Fibroblast of upper back skin (primary cell): ENCODE measurements around the gene HOXC10.

ENCODE experiments used
- DNase-seq: peaks from one replicate; pipeline ENCODE4 v3.0.0-alpha.2; 2013

The HOXC10 gene

DNA sequence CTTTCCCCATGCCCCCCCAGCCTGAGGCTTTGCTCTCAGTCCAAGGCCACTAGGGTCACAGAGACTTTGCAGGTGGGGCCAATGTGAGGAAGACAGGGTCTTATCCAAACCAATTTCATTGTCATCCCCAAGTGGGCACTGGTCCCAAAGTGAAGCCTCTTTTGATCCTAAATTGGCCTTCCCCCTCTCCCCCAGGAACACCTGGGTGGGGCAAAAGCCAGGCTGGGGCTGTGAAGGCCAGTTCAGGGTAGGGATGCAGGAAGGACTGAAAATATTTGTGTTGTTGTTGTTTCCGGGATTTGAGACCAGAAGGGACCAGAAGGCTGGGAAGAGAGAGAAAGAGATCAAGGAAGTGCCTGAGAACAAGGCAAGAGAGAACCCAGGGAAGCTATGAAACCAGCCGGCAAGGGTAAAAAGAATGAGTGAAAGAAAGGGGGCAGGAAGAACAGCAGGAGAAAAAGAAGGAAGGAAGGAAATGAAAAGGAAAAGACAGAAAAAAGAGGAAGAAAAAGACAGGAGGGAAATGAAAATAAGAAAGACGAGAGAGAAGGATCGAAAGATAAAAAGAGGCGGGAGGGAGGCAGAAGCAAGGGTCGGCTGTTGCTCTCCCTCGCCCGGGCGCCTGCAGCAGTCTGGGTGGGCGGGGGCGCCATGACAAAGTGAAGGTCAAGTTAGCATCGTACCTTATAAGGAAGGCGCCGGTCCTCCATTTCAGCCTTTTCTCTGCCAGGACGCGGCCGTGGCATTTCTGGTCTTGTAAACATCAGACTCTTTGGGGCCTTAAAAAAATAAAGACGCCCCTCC is 19.5 kb upstream of the HOXC10 start:
- no peak for DNase-seq

DNA sequence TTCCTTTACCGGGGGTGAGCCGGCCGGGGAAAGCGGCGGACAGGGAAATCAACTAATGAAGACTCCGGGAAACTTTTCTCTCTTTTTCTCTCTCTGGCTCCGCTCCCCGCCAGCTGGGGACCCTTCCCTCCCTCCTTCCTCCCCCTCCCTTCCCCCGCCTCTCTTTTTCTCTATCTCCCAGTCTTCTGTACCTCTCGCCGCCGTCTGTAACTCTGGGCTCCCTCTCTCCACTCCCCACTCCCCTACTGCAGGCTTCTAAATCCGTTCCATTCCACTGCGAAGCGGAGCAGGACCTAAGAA is 18.9 kb upstream of the HOXC10 start:
- no peak for DNase-seq

- DNase-seq = no peak
Measured at GRCh38 chr12:53966385-53967133, 18.4 kb upstream of the HOXC10 start.

GRCh38 chr12:53967421-53967925 is 17.5 kb upstream of the HOXC10 start:
- no peak for DNase-seq

- no peak for DNase-seq
Measured at GRCh38 chr12:53968214-53969127, 16.5 kb upstream of the HOXC10 start.

DNA sequence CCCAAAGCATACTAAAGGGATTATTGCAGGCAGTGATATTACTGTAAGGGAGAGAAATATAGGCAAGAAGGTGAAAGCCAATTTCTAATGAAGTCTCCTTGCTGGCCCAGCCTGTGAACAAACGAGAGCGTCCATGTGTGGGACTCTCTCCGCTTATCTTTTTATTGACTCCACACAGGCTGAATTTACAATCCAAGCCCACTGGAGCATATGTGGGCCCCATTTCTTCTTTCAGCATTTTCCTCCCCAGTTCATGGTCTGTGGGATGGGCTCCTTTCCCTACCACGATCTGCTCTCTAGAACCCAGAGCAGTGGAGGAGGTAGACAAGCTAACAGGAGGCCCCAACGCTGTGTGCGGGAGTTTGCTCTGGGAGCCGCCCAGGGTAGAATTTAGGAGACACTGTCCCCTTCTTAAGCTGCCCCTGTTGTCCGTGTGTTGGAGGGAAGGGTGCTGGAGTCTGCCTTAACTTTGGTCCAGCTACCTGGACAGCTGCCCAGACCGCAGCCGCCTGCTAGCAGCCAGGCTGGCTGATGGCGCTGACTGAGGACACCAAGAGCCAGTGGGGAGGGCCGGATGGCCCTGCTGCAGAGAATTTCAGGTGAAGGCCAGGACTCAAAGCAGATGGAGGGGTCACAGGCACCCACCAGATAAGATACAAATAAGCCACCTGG is 15.2 kb upstream of the HOXC10 start:
- no peak for DNase-seq

DNA sequence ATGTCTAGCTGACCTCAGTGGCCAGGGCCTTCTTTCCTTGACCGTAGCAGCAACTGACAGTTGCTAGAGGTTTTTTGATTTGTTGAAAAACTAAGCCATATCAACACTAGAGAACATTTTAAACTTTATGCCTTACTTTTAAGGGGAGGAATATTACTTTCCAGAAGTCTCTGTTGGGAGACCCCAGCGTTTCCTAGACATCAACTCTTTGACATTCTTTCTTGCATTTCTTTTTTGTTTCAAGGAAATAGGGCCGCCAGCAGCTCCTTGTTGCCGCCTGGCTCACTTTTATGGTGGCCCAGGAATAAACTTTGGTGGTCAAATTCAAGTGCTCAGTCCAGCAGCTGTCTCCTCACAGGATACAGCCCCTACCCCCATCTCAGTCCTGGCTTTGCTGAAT is 14.5 kb upstream of the HOXC10 start:
- no peak for DNase-seq

GRCh38 chr12:53971129-53971528 is 13.8 kb upstream of the HOXC10 start:
- no peak for DNase-seq

DNA sequence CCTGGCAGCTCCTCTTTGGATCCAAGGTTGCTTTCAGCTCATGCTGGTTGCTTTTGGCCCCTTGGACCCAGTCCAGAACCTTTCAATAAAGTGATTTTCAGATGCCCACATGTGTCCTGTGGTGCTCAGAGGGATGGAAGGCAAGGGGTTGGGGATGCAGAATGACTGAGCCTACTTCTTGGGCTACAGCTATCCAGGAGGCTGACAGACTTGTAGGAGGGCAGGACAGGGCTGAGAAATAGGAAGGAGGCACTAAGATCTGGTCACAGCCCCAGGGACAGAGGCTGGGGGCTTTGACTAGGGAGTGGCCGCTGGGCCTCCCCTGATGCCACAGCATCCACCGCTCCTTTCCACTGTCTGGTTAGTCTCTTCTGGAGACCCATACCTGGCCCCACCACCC is 13.3 kb upstream of the HOXC10 start:
- DNase-seq = no peak

- no peak for DNase-seq
Measured at GRCh38 chr12:53972152-53972702, 12.7 kb upstream of the HOXC10 start.

GRCh38 chr12:53972722-53973235 is 12.2 kb upstream of the HOXC10 start, which contains the start of gene HOXC11:
Gene HOXC11 (plus strand): TSS chr12:53973126. CDS start chr12:53973242, 116 bp downstream.
- DNase-seq = no peak

DNA sequence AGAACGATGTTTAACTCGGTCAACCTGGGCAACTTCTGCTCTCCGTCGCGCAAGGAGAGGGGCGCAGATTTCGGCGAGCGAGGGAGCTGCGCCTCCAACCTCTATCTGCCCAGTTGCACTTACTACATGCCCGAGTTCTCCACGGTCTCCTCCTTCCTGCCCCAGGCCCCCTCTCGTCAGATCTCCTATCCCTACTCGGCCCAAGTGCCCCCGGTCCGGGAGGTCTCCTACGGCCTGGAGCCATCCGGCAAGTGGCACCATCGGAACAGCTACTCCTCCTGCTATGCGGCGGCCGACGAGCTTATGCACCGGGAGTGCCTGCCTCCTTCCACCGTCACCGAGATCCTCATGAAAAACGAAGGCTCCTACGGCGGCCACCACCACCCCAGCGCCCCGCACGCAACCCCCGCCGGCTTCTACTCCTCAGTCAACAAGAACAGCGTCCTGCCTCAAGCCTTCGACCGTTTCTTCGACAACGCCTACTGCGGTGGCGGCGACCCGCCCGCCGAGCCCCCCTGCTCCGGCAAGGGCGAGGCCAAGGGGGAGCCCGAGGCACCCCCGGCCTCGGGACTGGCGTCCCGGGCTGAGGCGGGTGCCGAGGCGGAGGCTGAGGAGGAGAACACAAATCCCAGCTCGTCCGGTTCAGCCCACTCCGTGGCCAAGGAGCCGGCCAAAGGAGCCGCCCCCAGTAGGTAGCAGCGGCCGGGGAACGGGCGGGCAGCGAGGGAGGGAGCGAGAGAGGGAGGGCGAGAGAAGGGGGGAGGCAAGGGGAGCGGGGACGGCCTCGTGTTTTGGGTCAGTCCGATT is 11.5 kb upstream of the HOXC10 start:
- no peak for DNase-seq

GRCh38 chr12:53974084-53975063 is 10.6 kb upstream of the HOXC10 start, which contains the start of gene HOTAIR:
Gene HOTAIR (minus strand): TSS chr12:53974954.
- DNase-seq = no peak

DNA sequence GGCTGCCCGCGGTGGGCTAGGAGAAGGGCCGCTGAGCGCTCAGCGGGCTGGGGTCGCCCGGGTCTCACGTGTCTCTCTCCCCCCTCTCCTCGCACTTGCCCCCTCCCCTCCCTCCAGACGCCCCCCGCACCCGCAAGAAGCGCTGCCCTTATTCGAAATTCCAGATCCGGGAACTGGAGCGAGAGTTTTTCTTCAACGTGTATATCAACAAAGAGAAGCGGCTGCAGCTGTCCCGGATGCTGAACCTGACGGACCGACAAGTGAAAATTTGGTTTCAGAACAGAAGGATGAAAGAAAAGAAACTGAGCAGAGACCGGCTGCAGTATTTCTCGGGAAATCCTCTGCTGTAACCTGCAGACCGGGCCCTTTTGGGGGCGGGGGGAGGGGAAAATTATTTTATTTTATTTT is 9.9 kb upstream of the HOXC10 start:
- DNase-seq = no peak

DNA sequence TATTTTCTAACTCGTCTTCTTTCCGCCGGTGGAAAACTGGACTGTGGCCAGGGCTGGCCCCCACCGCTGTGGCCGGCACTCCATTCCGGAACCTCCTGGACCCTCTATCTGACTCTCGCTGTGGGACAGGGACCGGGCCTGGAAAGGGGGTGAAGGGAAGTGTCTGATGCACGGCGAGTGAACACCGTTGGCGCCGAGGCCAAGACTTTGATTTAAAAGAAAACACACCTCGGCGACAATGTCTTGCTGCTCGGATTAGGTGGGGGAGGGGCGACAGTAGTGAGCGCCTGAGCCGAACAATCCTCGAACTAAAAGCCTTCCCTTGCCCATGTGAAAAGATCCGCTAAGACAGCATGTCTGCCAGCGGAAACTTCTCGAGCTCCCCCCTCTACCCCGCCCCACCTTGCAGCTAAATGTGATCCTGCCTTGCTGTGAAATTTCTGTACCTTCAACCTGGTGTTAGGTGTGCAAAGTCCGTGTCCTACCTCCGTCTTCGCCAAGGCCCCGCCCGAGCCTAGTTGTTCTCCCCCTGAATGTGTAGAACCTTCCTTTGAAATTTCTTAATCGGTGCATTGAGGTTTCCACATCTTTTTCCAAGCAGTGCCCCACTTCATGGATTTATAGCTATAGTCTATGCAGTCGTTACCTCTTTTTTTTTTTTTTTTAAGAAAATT is 9.3 kb upstream of the HOXC10 start:
- no peak for DNase-seq

DNA sequence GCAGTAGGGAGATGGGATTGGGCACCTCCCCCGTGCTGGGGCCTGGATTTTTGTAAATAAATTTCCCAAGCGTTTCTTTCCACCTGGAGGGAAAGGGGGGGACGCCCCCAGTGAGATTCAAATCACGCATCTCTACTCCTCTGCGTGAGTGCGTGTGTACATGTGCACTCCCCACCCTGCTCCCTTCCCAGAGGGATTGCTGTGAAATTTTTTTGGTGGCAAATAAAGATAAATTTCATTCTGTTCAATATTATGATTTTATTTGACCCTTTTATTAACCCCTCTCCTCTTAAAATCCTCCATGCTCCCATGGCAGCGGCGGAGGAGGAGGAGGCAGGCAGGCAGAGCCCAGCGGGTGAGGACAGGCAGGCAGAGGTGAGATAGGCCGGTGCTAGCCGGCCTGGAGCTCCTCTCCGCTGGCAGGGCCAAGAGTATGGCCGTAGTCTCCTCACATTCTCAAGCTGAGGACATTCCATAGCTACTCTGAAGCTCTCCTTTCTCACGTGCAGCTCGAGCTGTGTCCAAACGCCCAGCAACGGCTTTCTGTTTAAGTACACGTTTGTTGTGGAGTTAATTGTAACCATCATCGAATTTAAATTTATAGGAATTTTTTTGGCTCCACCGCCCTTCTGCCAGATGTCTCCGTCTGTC is 8.6 kb upstream of the HOXC10 start:
- DNase-seq = no peak

DNA sequence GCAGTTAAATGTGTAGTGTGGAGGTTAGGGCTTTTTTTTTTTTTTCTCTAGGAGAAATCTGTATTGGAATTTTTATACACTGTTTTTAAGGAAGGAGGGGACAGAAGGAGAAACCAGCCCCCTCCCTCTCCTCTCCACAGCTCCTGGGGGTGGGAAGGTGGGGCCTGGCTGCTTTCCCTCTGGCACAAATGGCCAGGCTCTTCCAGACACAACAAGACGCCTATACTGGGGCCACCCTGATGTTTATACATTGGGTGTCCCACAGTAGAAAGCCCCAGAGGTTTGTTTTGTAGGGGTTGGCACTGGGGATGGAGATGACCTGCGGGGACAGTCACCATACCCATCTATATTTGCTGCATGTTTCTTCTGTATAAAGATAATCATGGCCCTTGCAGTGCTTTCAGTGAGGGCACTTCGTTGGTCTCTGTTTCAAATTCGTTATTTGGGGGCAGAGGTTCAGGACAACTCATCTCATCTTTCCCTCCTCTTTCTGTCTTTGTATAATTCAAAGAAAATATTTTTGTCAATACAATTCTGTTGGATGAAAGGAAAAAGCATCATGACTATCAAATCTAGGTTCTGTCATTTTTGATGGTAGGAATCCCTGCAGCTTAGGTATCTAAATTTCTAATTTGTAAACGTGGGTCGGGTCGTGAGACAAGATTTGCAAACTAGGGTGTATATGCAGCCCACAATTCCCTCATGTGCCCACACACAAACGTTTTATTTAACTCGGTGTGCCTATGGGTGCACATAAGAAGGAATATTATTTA is 7.9 kb upstream of the HOXC10 start:
- DNase-seq = no peak
